Adrenal gland (tissue), 12 donors: Measurements from ENCODE around the gene ZNF121. TPM values are rescaled to one million over a fixed set of nuclear protein-coding genes. Genes with fewer than 3 reads are reported as not detected.

Source experiments
- DNase-seq, 7 donors: peaks; one replicate each; pipeline ENCODE4 v3.0.0-alpha.2; 2019 to 2020
- H3K27ac ChIP-seq, 5 donors: fragments of 200-600 bp; sonication (generic) in 4 of 5; 1 replicate in 3 of 5; 2 replicates in 2 of 5; pipeline versions ENCODE4 v1.5.1 to v1.8.0; 2016 to 2020; ENCODE audit warnings: mild to moderate bottlenecking in 1 of 5
- H3K27me3 ChIP-seq: fragments of 200-600 bp; 2 replicates; pipeline ENCODE4 v1.8.0; 2021
- H3K36me3 ChIP-seq, 2 donors: fragments of 200-600 bp; replicated peaks in 1 of 2; 1 replicate in 1 of 2; 2 replicates in 1 of 2; pipeline versions ENCODE4 v1.5.1 to v1.8.0; 2018 to 2022
- H3K4me1 ChIP-seq, 2 donors: fragments of 200-600 bp; replicated peaks in 1 of 2; 1 replicate in 1 of 2; 2 replicates in 1 of 2; pipeline versions ENCODE4 v1.5.1 to v1.8.0; 2018 to 2021
- H3K4me3 ChIP-seq, 4 donors: fragments of 200-600 bp; sonication (generic) in 3 of 4; one replicate each; pipeline ENCODE4 v1.5.1; 2016 to 2018
- H3K9me3 ChIP-seq, 3 donors: fragments of 200-600 bp; sonication (generic) in 1 of 3; replicated peaks in 1 of 3; 1 replicate in 2 of 3; 2 replicates in 1 of 3; pipeline versions ENCODE4 v1.5.1 to v1.8.0; 2016 to 2021
- CTCF ChIP-seq, 6 experiments: fragments of 450-650 bp in 4 of 6; fragments of 200-600 bp in 2 of 6; sonication (generic) in 1 of 6; IDR thresholded peaks; 1 replicate in 5 of 6; 2 replicates in 1 of 6; pipeline versions ENCODE4 v1.5.1 to v1.8.0; 2016 to 2021; ENCODE audit warnings: antibody characterized with exemption in 6 of 6, mild to moderate bottlenecking in 2 of 6, moderate library complexity in 1 of 6
- POLR2A ChIP-seq, 2 donors: fragments of 450-650 bp; IDR thresholded peaks; one replicate each; pipeline ENCODE4 v1.6.1; 2017; ENCODE audit warnings: antibody characterized with exemption in 2 of 2, mild to moderate bottlenecking in 2 of 2, moderate library complexity in 1 of 2
- WGBS, 4 donors: extraction: QIAGEN DNeasy Blood & Tissue Kit in 2 of 4; methylation state at CpG; one replicate each; pipeline versions ENCODE4 v1.1.5 to v1.1.7; 2013 to 2017; 5-methylcytosine and 5-hydroxymethylcytosine counted together
- intact Hi-C, 2 donors: fragments of 100-400 bp; cut with DNase I; formaldehyde crosslinking; loops; one replicate each; pipeline versions ENCODE4 v1.14.1 to v1.15.0; 2022 to 2023
- polyA plus RNA-seq, 3 donors: library from polyadenylated mRNA; stranded (reverse); fragments of 200-250 nt in 2 of 3; fragments of 350-450 nt in 1 of 3; fragmentation: Illumina TruSeq in 1 of 3; extraction: RNeasy Lipid Tissue Mini Kit (QIAGEN cat#74804) in 1 of 3; gene quantifications; one replicate each; pipeline ENCODE4 v1.2.3, GENCODE V29; 2013 to 2014
- total RNA-seq, 9 donors: library from RNA; depleted of rRNA in 4 of 9; stranded (reverse); fragments of >200 nt in 4 of 9; fragments of 120-200 nt in 1 of 9; fragmentation: NEBNext Ultra II Directional in 1 of 9; extraction: Animal tissue kit (Norgen Biotek cat#: 25700) in 1 of 9; gene quantifications; one replicate each; pipeline versions ENCODE4 v1.1.0 to v1.2.4, GENCODE V29; 2013 to 2023
- donor health status: healthy with polysubstance abuse.
- donor health status: Bipolar disorder and iron deficiency.
- donor health status: DM: yes; HTN: yes; CAD: no.
- donor health status: DM: no; HTN: no; CAD: no.
- donor health status: DM: no; HTN: no; CAD: no.
- donor health status: DM: yes; HTN: yes; CAD: no.

The ZNF121 gene
- total and polyA plus RNA-seq, 12 donors, result 4.7 to 35.6 (median 19.6) TPM

- TF ChIP-seq CTCF (IDR thresholded peaks at IDR 0.05) (peak in 1 of 6 experiments; percentile 9), POLR2A (IDR thresholded peaks at IDR 0.05) (peak in 1 of 2 donors; percentile 38)
- Histone ChIP-seq H3K9me3 (no peaks in the 10 kb centered on the region), H3K4me3 (peak within 1 kb of the TSS; percentile 44 to 91 (median 79)), H3K36me3 (peaks cover 0 to 29% of the 10 kb centered on the region in 2 donors), H3K4me1 (peaks cover 9 to 24% of the 10 kb centered on the region in 2 donors), H3K27me3 (no peaks in the 10 kb centered on the region), H3K27ac (peak within 1 kb of the TSS; percentile 85 to 95 (median 92))
- intact Hi-C loops, result loop anchor here (5.0 to 10.0 kb wide), 3 partner anchors 176 to 487 kb away; no protein-coding TSS in a partner anchor
- 0 to 2% (median 1%) methylated on average over 27 to 33 of the region's 33 CpGs for WGBS, 4 donors
- peak; percentile 78 to 92 (median 85) for DNase-seq
Measured at GRCh38 chr19:9621156-9622037, 37.1 kb upstream of the ZNF121 start, which contains the start of gene ZNF561. Gene ZNF561 (minus strand): TSS chr19:9621232. CDS start chr19:9619456, 1,776 bp downstream.

- 0 to 2% (median 1%) methylated on average over 15 to 16 of the region's 16 CpGs for WGBS, 4 donors
- H3K36me3 ChIP-seq, result peaks cover 0 to 35% of the 10 kb centered on the region in 2 donors
- peak overlapping the region; percentile 44 to 91 (median 79) for H3K4me3 ChIP-seq
- TF ChIP-seq CTCF (IDR thresholded peaks at IDR 0.05), result no peak
- TF ChIP-seq POLR2A (IDR thresholded peaks at IDR 0.05), result no peak
- no peaks in the 10 kb centered on the region for H3K27me3 ChIP-seq
- no peaks in the 10 kb centered on the region for H3K9me3 ChIP-seq
- H3K27ac ChIP-seq, result peak overlapping the region; percentile 85 to 95 (median 92)
- peaks cover 9 to 24% of the 10 kb centered on the region in 2 donors for H3K4me1 ChIP-seq
- no peak for DNase-seq
- intact Hi-C loops, result loop anchor here (5.0 to 10.0 kb wide), 3 partner anchors 177 to 486 kb away; no protein-coding TSS in a partner anchor
Measured at GRCh38 chr19:9620842-9621155, 36.5 kb upstream of the ZNF121 start.

GRCh38 chr19:9615844-9616243 lies 31.5 kb upstream of the ZNF121 start:
- Histone ChIP-seq H3K4me1 (peaks cover 9 to 11% of the 10 kb centered on the region in 2 donors), H3K9me3 (peaks cover 0 to 23% (median 0%) of the 10 kb centered on the region in 3 donors), H3K4me3 (no peak overlapping the region), H3K27me3 (no peaks in the 10 kb centered on the region), H3K36me3 (peaks cover 0 to 84% of the 10 kb centered on the region in 2 donors), H3K27ac (no peak overlapping the region)
- DNase-seq, result no peak
- TF ChIP-seq POLR2A (IDR thresholded peaks at IDR 0.05), result no peak
- no peak for TF ChIP-seq CTCF (IDR thresholded peaks at IDR 0.05)
- intact Hi-C loops, result no loop called here

GRCh38 chr19:9610484-9611113 lies 26.3 kb upstream of the ZNF121 start:
- 96 to 99% (median 96%) methylated on average over 2 of the region's 2 CpGs for WGBS, 4 donors
- Histone ChIP-seq H3K36me3 (peaks cover 0 to 56% of the 10 kb centered on the region in 2 donors), H3K27ac (no peak overlapping the region), H3K9me3 (peaks cover 0 to 57% (median 0%) of the 10 kb centered on the region in 3 donors), H3K4me3 (peak overlapping the region in 1 of 4 donors; percentile 17), H3K27me3 (no peaks in the 10 kb centered on the region), H3K4me1 (no peaks in the 10 kb centered on the region)
- TF ChIP-seq POLR2A (IDR thresholded peaks at IDR 0.05) (no peak), CTCF (IDR thresholded peaks at IDR 0.05) (no peak)
- no peak for DNase-seq
- intact Hi-C loops, result no loop called here
